Right renal cortex interstitium (tissue), 3 donors: ENCODE data around the gene PIP5K1B. TPM values are rescaled to one million over a fixed set of nuclear protein-coding genes. Genes with fewer than 3 reads are reported as not detected.

Experiments
- DNase-seq, 3 donors: peaks; one replicate each; pipeline ENCODE4 v3.0.0-alpha.2; 2013; ENCODE audit warnings: low read depth in 3 of 3, low spot score in 2 of 3
- polyA plus RNA-seq, 3 donors: library from polyadenylated mRNA; unstranded; fragments of 120-200 nt; gene quantifications; one replicate each; pipeline ENCODE4 v1.2.1, GENCODE V29; 2013; ENCODE audit not compliant: insufficient read length in 3 of 3

PIP5K1B gene
- polyA plus RNA-seq, 3 donors = 7.7 to 8.5 (median 8.3) TPM

GRCh38 chr9:68843239-68843638 is 138.2 kb downstream of the PIP5K1B start:
- DNase-seq = no peak

- DNase-seq = no peak
Observed at GRCh38 chr9:68844157-68844556, 139.1 kb downstream of the PIP5K1B start.

GRCh38 chr9:68844631-68845612 is 139.9 kb downstream of the PIP5K1B start:
- DNase-seq = peak in 2 of 3 donors; percentile 20 to 30

- DNase-seq = no peak
Observed at GRCh38 chr9:68847765-68848164, 142.7 kb downstream of the PIP5K1B start.

- no peak for DNase-seq
Observed at GRCh38 chr9:68851657-68852056, 146.6 kb downstream of the PIP5K1B start.

- no peak for DNase-seq
Observed at GRCh38 chr9:68852941-68853340, 147.9 kb downstream of the PIP5K1B start.

GRCh38 chr9:68859347-68859746 is 154.3 kb downstream of the PIP5K1B start:
- DNase-seq = no peak

GRCh38 chr9:68860419-68860818 is 155.4 kb downstream of the PIP5K1B start:
- DNase-seq = no peak

GRCh38 chr9:68861436-68861835 is 156.4 kb downstream of the PIP5K1B start:
- DNase-seq = no peak

GRCh38 chr9:68867066-68867465 is 162.0 kb downstream of the PIP5K1B start:
- no peak for DNase-seq

- DNase-seq = no peak
Observed at GRCh38 chr9:68869022-68869421, 164.0 kb downstream of the PIP5K1B start.

- no peak for DNase-seq
Observed at GRCh38 chr9:68870086-68870485, 165.0 kb downstream of the PIP5K1B start.

GRCh38 chr9:68871236-68871635 is 166.2 kb downstream of the PIP5K1B start:
- no peak for DNase-seq

GRCh38 chr9:68872026-68872501 is 167.0 kb downstream of the PIP5K1B start:
- DNase-seq = no peak

GRCh38 chr9:68873179-68873578 is 168.1 kb downstream of the PIP5K1B start:
- DNase-seq = no peak

GRCh38 chr9:68876273-68876672 is 171.2 kb downstream of the PIP5K1B start:
- no peak for DNase-seq

- no peak for DNase-seq
Observed at GRCh38 chr9:68876681-68877080, 171.6 kb downstream of the PIP5K1B start.

- DNase-seq = no peak
Observed at GRCh38 chr9:68877219-68877618, 172.2 kb downstream of the PIP5K1B start.

- DNase-seq = no peak
Observed at GRCh38 chr9:68878450-68878849, 173.4 kb downstream of the PIP5K1B start.

GRCh38 chr9:68883224-68883623 is 178.2 kb downstream of the PIP5K1B start:
- DNase-seq = no peak

- no peak for DNase-seq
Observed at GRCh38 chr9:68887232-68887631, 182.2 kb downstream of the PIP5K1B start.

GRCh38 chr9:68894502-68894901 is 189.5 kb downstream of the PIP5K1B start:
- DNase-seq = no peak
